Small intestine (tissue), 7 donors: ENCODE measurements around the gene ANKS1B. TPM values are rescaled to one million over a fixed set of nuclear protein-coding genes. Genes with fewer than 3 reads are reported as not detected.

ENCODE experiments used
- DNase-seq, 2 donors: peaks; one replicate each; pipeline versions ENCODE4 v3.0.0 to v3.0.0-alpha.2; 2013
- FAIRE-seq: peaks from 2 replicates; lab custom pipeline; 2012; peaks lifted over from hg19 to GRCh38; lab: Jason Lieb, UNC
- H3K27ac ChIP-seq, 3 donors: one replicate each; pipeline ENCODE4 v1.5.1; 2013; ENCODE audit warnings: low read length in 2 of 3, mild to moderate bottlenecking in 2 of 3, control low read depth in 1 of 3, inconsistent platforms in 1 of 3, low read depth in 1 of 3, moderate library complexity in 1 of 3
- H3K27me3 ChIP-seq, 3 donors: one replicate each; pipeline ENCODE4 v1.6.1; 2013; ENCODE audit warnings: low read length in 3 of 3, inconsistent platforms in 1 of 3; ENCODE audit not compliant: control insufficient read depth in 3 of 3, insufficient read depth in 3 of 3
- H3K36me3 ChIP-seq, 3 donors: one replicate each; pipeline ENCODE4 v1.6.1; 2013; ENCODE audit warnings: low read length in 3 of 3, inconsistent platforms in 1 of 3, low read depth in 1 of 3, mild to moderate bottlenecking in 1 of 3, moderate library complexity in 1 of 3; ENCODE audit not compliant: control insufficient read depth in 3 of 3, insufficient read depth in 2 of 3
- H3K4me1 ChIP-seq, 3 donors: one replicate each; pipeline ENCODE4 v1.6.1; 2013; ENCODE audit warnings: low read length in 2 of 3, inconsistent platforms in 1 of 3, low read depth in 1 of 3, mild to moderate bottlenecking in 1 of 3, moderate library complexity in 1 of 3; ENCODE audit not compliant: control insufficient read depth in 3 of 3, insufficient read depth in 2 of 3
- H3K4me3 ChIP-seq, 3 donors: one replicate each; pipeline ENCODE4 v1.5.1; 2013; ENCODE audit warnings: low read length in 3 of 3, control low read depth in 1 of 3, inconsistent platforms in 1 of 3, low read depth in 1 of 3, mild to moderate bottlenecking in 1 of 3, moderate library complexity in 1 of 3
- H3K9me3 ChIP-seq, 2 donors: one replicate each; pipeline ENCODE4 v1.6.1; 2013; ENCODE audit warnings: low read depth in 1 of 2, low read length in 1 of 2; ENCODE audit not compliant: control insufficient read depth in 2 of 2, insufficient read depth in 1 of 2
- WGBS, 3 donors: extraction: QIAGEN DNeasy Blood & Tissue Kit; methylation state at CpG; one replicate each; pipeline ENCODE4 v1.1.7; 2013; 5-methylcytosine and 5-hydroxymethylcytosine counted together
- polyA plus RNA-seq, 4 donors: library from polyadenylated mRNA; stranded (reverse) in 3 of 4; unstranded in 1 of 4; fragments of 200-250 nt in 3 of 4; fragments of 120-200 nt in 1 of 4; gene quantifications; one replicate each; pipeline versions ENCODE4 v1.2.1 to v1.2.3, GENCODE V29; 2013
- donor health status: healthy with polysubstance abuse.
- donor health status: control.
- donor health status: control.
- donor health status: Bipolar disorder and iron deficiency.
- donor health status: healthy.

Gene ANKS1B
- polyA plus RNA-seq, 4 donors: 0.44 to 0.72 TPM; not detected in 2

GRCh38 chr12:99758997-99759396, 225.7 kb downstream of the ANKS1B start:
- DNase-seq: no peak
- no peak overlapping the region for H3K4me3 ChIP-seq
- no peaks in the 10 kb centered on the region for H3K27me3 ChIP-seq
- no peak overlapping the region for H3K27ac ChIP-seq
- H3K9me3 ChIP-seq: no peaks in the 10 kb centered on the region
- no peaks in the 10 kb centered on the region for H3K36me3 ChIP-seq
- FAIRE-seq: no peak
- 79 to 90% (median 80%) methylated on average over 3 of the region's 3 CpGs for WGBS, 3 donors
- H3K4me1 ChIP-seq: no peaks in the 10 kb centered on the region

GRCh38 chr12:99752740-99753139, 232.0 kb downstream of the ANKS1B start:
- H3K36me3 ChIP-seq: no peaks in the 10 kb centered on the region
- no peaks in the 10 kb centered on the region for H3K27me3 ChIP-seq
- FAIRE-seq: no peak
- no peaks in the 10 kb centered on the region for H3K4me1 ChIP-seq
- no peak for DNase-seq
- H3K4me3 ChIP-seq: no peak overlapping the region
- H3K27ac ChIP-seq: no peak overlapping the region
- H3K9me3 ChIP-seq: no peaks in the 10 kb centered on the region

GRCh38 chr12:99746538-99746937, 238.2 kb downstream of the ANKS1B start:
- no peaks in the 10 kb centered on the region for H3K9me3 ChIP-seq
- H3K27me3 ChIP-seq: no peaks in the 10 kb centered on the region
- DNase-seq (no peak), FAIRE-seq (no peak)
- H3K36me3 ChIP-seq: no peaks in the 10 kb centered on the region
- no peaks in the 10 kb centered on the region for H3K4me1 ChIP-seq
- no peak overlapping the region for H3K27ac ChIP-seq
- H3K4me3 ChIP-seq: no peak overlapping the region

- Histone ChIP-seq H3K27ac (no peak overlapping the region), H3K9me3 (no peaks in the 10 kb centered on the region), H3K4me3 (no peak overlapping the region), H3K36me3 (no peaks in the 10 kb centered on the region), H3K27me3 (no peaks in the 10 kb centered on the region), H3K4me1 (no peaks in the 10 kb centered on the region)
- DNase-seq (no peak), FAIRE-seq (no peak)
- 63 to 71% (median 66%) methylated on average over 2 of the region's 2 CpGs for WGBS, 3 donors
Observed at GRCh38 chr12:99745895-99746294, 238.8 kb downstream of the ANKS1B start.

GRCh38 chr12:99745121-99745520, 239.6 kb downstream of the ANKS1B start:
- no peaks in the 10 kb centered on the region for H3K36me3 ChIP-seq
- no peaks in the 10 kb centered on the region for H3K4me1 ChIP-seq
- no peak overlapping the region for H3K4me3 ChIP-seq
- no peak for FAIRE-seq
- no peaks in the 10 kb centered on the region for H3K27me3 ChIP-seq
- no peak overlapping the region for H3K27ac ChIP-seq
- no peak for DNase-seq
- no peaks in the 10 kb centered on the region for H3K9me3 ChIP-seq
- 68 to 89% (median 81%) methylated on average over 1 of the region's 1 CpG for WGBS, 3 donors

GRCh38 chr12:99736760-99737269, 247.9 kb downstream of the ANKS1B start:
- Histone ChIP-seq H3K4me3 (no peak overlapping the region), H3K4me1 (no peaks in the 10 kb centered on the region), H3K9me3 (no peaks in the 10 kb centered on the region), H3K27me3 (no peaks in the 10 kb centered on the region), H3K36me3 (no peaks in the 10 kb centered on the region), H3K27ac (no peak overlapping the region)
- no peak for FAIRE-seq
- DNase-seq: no peak
- 37 to 64% (median 46%) methylated on average over 1 of the region's 1 CpG for WGBS, 3 donors

- no peaks in the 10 kb centered on the region for H3K27me3 ChIP-seq
- no peak overlapping the region for H3K27ac ChIP-seq
- WGBS, 3 donors: 63 to 89% (median 87%) methylated on average over 1 of the region's 1 CpG
- H3K36me3 ChIP-seq: no peaks in the 10 kb centered on the region
- DNase-seq (no peak), FAIRE-seq (no peak)
- no peak overlapping the region for H3K4me3 ChIP-seq
- H3K4me1 ChIP-seq: no peaks in the 10 kb centered on the region
- H3K9me3 ChIP-seq: no peaks in the 10 kb centered on the region
Observed at GRCh38 chr12:99732131-99732530, 252.6 kb downstream of the ANKS1B start.

GRCh38 chr12:99722690-99723486, 261.8 kb downstream of the ANKS1B start:
- no peak overlapping the region for H3K27ac ChIP-seq
- H3K4me3 ChIP-seq: no peak overlapping the region
- FAIRE-seq (no peak), DNase-seq (no peak)
- no peaks in the 10 kb centered on the region for H3K4me1 ChIP-seq
- H3K9me3 ChIP-seq: peaks cover 0 to 4% of the 10 kb centered on the region in 2 donors
- 80 to 90% (median 84%) methylated on average over 9 of the region's 9 CpGs for WGBS, 3 donors
- no peaks in the 10 kb centered on the region for H3K27me3 ChIP-seq
- H3K36me3 ChIP-seq: no peaks in the 10 kb centered on the region
